ENCODE results near the gene MYO5A.

Gene MYO5A

GRCh38 chr15:52568601-52569585 lies 40.2 kb upstream of the MYO5A start, which contains the start of gene ARPP19 (continued):
- TF ChIP-seq ZNF311 (tag by site-specific recombination; IDR thresholded peaks at IDR 0.05; ENCODE audit: borderline replicate concordance) (no peak), ZNF514 (tag by site-specific recombination; IDR thresholded peaks at IDR 0.05) (no peak), ZNF629 (tag by site-specific recombination; IDR thresholded peaks at IDR 0.05) (peak; percentile 98), ZNF518A (tag by site-specific recombination; conservative IDR thresholded peaks at IDR 0.05; ENCODE audit: low read depth) (peak; percentile 97), ZBTB6 (tag by site-specific recombination; IDR thresholded peaks at IDR 0.05) (peak; percentile 77), HIC1 (tag by site-specific recombination; IDR thresholded peaks at IDR 0.05) (peak; percentile 68), ZNF2 (tag by site-specific recombination; IDR thresholded peaks at IDR 0.05) (0 out of 2 replicates have a peak, but pooled peaks have one; percentile 64), ZNF18 (tag by site-specific recombination; IDR thresholded peaks at IDR 0.05) (no peak), ZNF335 (tag by site-specific recombination; conservative IDR thresholded peaks at IDR 0.05) (peak; percentile 93), KLF9 (tag by site-specific recombination; IDR thresholded peaks at IDR 0.05; ENCODE audit: low read depth) (peak; percentile 70; the same call in 1 of the 2 replicates), ZNF624 (tag by site-specific recombination; IDR thresholded peaks at IDR 0.05) (no peak), TCF7L2 (IDR thresholded peaks at IDR 0.05; ENCODE audit: borderline replicate concordance, low read depth, low read length) (peak; percentile 98), ZNF26 (tag by site-specific recombination; IDR thresholded peaks at IDR 0.05) (no peak), ZNF785 (tag by site-specific recombination; IDR thresholded peaks at IDR 0.05) (no peak), ZNF660 (tag by site-specific recombination; IDR thresholded peaks at IDR 0.05) (peak; percentile 79; the same call in 1 of the 2 replicates), ZBTB1 (tag by site-specific recombination; IDR thresholded peaks at IDR 0.05) (0 out of 2 replicates have a peak, but pooled peaks have one; percentile 66), ZNF473 (tag by site-specific recombination; IDR thresholded peaks at IDR 0.05) (no peak), ZNF777 (tag by site-specific recombination; IDR thresholded peaks at IDR 0.05; ENCODE audit: borderline replicate concordance) (no peak), ZNF600 (tag by site-specific recombination; IDR thresholded peaks at IDR 0.05) (no peak), ZNF426 (tag by site-specific recombination; IDR thresholded peaks at IDR 0.05) (no peak), PRDM1 (tag by site-specific recombination; IDR thresholded peaks at IDR 0.05) (no peak), WT1 (tag by site-specific recombination; IDR thresholded peaks at IDR 0.05) (peak; percentile 46; the same call in 1 of the 2 replicates), ZBTB26 (tag by site-specific recombination; optimal IDR thresholded peaks at IDR 0.05) (peak; percentile 80), KLF1 (tag by site-specific recombination; IDR thresholded peaks at IDR 0.05) (peak; percentile 89), ZNF792 (tag by site-specific recombination; IDR thresholded peaks at IDR 0.05) (no peak), GLIS1 (tag by site-specific recombination; IDR thresholded peaks at IDR 0.05) (peak; percentile 70)

Measured in HEK293 (cell line).